AG10803 (cell line): Measurements from ENCODE around the gene KRTAP10-3.
A peak's percentile ranks its signal among the peaks of the same experiment; 100 is the strongest.

Source experiments
- DNase-seq: peaks from one replicate; pipeline ENCODE4 v3.0.0; 2010; ENCODE audit warnings: low read depth
- H3K4me3 ChIP-seq: 2 replicates; pipeline ENCODE4 v1.5.1; 2011; ENCODE audit warnings: mild to moderate bottlenecking, low read length, control low read depth
- CTCF ChIP-seq: conservative IDR thresholded peaks from 2 replicates; pipeline ENCODE4 v1.5.1; 2011; ENCODE audit warnings: mild to moderate bottlenecking, low read length, control low read depth, inconsistent platforms

Gene KRTAP10-3

DNA sequence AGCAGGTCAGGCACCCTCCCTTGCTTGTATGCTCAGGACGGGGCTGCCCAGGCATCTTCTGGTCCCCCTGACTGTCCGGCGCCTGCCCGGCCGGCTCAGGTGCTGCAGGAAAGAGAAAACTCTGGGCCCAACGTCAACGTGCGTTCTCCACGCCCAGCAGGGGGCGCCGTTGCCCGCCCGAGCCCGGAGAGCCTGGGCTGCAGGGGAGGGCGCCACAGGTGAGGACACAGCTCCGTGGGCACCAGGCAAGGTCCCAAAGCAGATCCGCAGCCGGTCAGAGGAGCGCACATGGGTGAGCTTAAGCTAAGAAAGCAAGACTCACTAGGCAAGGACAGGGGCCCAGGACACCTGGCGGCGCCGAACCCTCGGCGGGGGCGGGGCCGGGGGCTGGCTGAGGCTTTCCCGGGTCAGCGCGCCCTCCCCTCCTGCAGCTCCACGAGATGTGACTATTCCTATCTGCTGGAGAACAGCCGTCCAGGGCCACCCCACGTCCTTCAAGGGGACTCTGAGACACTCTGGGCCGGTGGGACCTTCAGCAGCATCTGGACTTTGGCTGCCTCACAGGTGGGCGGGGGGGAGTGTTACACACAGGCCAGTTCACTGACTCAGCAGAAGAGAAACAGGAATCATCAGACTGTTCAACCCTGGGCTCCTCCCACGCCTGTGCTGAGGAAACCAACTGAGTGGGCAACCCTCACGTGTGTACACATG, 47.9 kb downstream of the KRTAP10-3 start:
- peak; percentile 58 for TF ChIP-seq CTCF
- H3K4me3 ChIP-seq = no peak overlapping the region
- DNase-seq = peak; percentile 20

- no peak for TF ChIP-seq CTCF
- no peak for DNase-seq
- no peak overlapping the region for H3K4me3 ChIP-seq
These were observed 48.5 kb downstream of the KRTAP10-3 start for GRCh38 chr21:44510109-44510507.

- peak; percentile 26 for TF ChIP-seq CTCF
- peak; percentile 7 for DNase-seq
- no peak overlapping the region for H3K4me3 ChIP-seq
These were observed 49.1 kb downstream of the KRTAP10-3 start for GRCh38 chr21:44509539-44509938.

DNA sequence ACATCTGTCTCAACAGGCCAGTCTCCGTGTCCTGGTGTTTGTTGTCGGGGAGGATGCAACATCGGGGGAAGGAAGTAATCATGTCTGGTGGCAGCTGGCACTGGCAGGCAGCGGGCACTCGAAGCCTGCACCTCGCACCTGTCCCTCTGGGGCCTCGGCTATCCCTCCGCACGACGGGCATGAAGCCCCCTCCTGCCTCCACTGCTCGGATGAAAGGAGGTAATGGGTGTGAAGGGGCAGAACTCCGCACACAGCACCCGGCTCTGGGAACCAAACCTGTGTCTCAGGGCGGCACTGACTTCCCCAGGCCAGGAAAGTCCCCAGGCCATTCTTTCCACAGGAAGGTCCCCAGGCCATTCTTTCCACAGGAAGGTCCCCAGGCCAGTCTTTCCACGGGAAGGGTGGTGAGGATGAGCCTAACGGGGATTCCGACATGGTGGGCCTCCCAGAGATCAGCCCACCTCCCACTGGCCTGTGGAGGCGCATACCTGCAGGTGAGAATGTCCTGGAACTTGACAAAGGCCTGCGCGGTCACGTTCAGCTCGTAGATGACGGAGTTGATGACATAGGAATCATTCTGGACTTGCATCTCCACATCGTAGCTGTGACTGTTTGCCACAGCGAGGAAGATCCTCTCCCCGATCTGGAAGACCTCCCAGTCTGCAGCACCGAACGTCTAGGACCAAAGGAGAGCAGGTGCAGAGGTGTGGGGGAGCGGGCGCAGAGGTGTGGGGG, 49.7 kb downstream of the KRTAP10-3 start:
- no peak for DNase-seq
- TF ChIP-seq CTCF = no peak
- H3K4me3 ChIP-seq = no peak overlapping the region

GRCh38 chr21:44508426-44508710, 50.2 kb downstream of the KRTAP10-3 start:
- no peak for DNase-seq
- no peak overlapping the region for H3K4me3 ChIP-seq
- no peak for TF ChIP-seq CTCF
